COR-L47 (cell line): ENCODE results near the gene CYP27C1.
"Not testable (repeated sequence)": the region's sequence is repeated elsewhere in the genome, so short reads cannot be mapped to it uniquely, and the experiment has no call there.

Experiments used
- DNase-seq: peaks from one replicate; lab custom pipeline; 2025; lab: John Stamatoyannopoulos, UW

Gene CYP27C1

DNA sequence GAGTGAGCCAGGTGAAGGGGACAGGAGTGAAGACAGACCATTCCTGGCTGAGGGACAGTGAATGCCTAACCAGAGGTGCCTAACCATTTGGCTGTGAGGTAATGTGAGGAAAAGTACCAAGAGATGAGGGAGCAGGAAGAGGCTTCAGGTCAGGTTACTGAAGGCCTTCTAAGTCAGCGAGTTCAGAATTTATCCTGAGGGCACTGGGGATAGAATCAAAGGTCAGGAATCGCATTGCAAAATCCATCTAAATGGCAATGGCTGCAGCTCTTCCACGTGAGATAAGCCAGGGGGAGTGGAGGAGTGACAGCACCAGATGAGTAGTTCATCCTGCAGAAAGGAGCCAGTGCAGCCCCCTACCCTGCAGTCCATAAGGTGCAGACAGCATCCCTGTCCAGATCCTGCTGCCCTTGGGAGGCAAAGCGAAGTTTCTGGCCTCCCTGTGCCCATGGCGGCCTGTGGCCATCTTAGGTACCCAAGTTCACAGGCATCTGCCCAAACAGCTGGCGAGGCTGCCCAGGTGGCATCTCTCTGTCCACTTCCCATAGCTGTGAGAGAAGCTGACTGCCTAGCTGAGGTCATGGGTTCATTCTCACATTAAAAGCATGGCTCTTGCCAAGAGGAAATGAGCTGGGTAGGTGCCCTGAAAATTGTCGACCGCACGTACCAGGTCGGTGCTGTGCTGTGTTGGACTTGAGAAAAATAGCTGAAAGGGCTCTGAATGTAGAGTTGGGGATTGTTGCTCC is 49.5 kb downstream of the CYP27C1 start:
- DNase-seq = no peak

GRCh38 chr2:127170021-127170420 is 50.1 kb downstream of the CYP27C1 start:
- DNase-seq = no peak

GRCh38 chr2:127169066-127169660 is 50.9 kb downstream of the CYP27C1 start:
- no peak for DNase-seq

GRCh38 chr2:127166231-127166860 is 53.8 kb downstream of the CYP27C1 start:
- DNase-seq = no peak

DNA sequence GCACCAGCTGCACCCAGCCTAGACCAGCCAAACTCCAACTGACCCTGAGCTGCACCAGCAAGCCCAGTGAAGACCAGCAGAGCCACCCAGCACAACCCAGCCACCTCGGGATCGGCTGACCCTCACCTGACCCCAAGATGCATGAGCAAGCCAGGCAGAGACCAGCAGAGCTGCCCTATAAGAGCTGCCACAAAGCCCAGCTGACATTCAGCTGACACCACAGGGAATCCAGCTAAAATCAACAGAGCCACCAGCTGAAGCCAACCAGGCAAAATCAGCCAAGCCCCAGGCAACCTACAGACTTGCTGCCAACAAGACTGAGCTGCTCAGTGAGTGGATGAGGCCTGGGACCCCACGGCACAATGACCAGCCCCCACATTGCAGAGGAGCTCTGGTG is 54.6 kb downstream of the CYP27C1 start:
- peak; percentile 68 for DNase-seq

DNA sequence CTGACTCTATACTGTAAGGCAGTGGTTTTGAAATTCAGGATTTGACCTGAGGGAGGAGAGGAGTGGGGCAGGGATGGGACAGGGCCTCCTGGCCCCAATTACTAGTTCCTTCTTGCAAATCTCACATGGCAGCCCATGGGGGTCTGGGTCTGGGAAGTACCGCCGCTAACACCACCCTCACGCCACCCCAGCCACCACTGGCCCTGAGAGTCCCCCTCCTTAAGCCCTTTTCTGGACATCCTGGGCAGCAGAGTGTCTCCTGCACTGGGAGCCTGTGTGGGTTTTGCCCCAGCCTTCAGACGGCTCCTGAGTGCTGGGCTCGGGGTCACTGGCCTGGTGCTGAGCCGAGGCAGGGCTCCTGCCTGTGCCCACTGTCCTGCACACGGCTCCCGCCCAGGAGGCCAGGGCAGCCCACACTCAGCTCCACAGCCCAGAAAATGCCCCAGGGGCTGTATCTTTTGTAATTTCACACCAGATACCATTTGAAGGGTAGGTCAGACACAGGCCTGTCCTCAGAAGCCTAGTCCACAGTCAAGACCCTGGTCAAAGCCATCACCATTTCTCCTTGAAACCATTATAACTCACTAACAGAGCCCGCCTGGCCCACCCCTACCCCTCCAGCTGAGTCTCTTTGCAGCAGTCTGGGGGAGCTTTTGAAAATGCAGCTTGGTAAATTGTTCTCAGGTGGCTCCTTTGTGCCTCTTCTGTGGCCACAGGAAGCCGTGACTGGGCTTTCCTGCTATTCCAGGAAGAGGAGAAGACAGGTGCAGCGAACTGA is 55.1 kb downstream of the CYP27C1 start:
- peak; percentile 68 for DNase-seq

DNA sequence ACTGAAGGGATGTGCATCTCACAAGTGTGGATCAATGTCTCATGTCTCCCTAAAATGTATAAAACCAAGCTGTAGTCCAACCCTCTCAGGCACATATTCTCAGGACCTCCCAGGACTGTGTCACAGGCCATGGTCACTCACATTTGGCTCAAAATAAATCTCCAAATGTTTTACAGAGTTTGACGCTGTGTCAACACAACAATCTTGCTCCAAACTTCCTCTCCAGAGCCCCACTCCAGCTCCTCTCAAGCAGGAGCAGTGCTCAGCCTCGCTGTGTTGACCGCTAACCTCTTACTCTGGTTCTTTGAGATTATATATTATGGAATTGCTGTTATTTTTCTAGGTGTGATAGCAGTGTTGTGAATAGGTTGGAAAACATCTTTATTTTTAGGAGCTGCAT is 56.2 kb downstream of the CYP27C1 start:
- DNase-seq = no peak

- not testable (repeated sequence) for DNase-seq
Observed at GRCh38 chr2:127163090-127163406, 57.1 kb downstream of the CYP27C1 start.

- no peak for DNase-seq
Observed at GRCh38 chr2:127162261-127163089, 57.6 kb downstream of the CYP27C1 start.

GRCh38 chr2:127161176-127162136 is 58.6 kb downstream of the CYP27C1 start:
- DNase-seq = no peak

DNA sequence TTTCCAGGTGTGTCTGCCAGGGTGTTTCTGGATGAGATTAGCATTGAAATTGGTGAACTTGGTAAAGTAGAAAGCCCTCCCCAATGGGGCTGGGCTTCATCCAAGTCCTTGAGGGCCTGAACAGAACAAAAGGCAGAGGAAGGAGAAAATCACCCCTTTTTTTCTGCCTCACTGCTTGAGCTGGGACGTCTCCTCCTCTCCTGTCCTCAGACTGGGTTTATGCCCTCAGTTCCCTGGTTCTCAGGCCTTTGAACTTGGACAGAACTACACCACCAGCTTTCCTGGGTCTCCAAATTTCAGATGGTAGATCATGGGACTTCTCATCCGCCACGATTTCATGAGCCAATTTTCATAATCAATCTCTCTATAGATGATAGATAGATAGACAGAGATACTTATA is 59.4 kb downstream of the CYP27C1 start:
- no peak for DNase-seq

DNA sequence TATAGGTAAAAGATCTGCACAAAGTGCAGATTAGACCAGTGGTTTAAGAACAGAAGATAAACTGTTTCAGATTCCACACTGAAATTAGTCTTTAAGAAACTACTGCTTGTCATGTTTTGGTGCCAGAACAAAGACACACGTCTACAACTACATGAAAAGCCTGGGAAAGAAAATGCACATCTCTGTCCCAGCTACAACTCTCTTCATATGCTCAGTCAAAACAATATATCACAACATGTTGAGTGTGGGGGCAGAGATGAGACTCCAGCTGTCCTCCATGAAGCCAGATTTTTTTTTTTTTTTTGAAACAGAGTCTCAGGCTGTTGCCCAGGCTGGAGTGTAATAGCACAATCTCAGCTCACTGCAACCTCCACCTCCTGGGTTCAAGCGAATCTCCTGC is 60.6 kb downstream of the CYP27C1 start:
- DNase-seq = no peak

DNA sequence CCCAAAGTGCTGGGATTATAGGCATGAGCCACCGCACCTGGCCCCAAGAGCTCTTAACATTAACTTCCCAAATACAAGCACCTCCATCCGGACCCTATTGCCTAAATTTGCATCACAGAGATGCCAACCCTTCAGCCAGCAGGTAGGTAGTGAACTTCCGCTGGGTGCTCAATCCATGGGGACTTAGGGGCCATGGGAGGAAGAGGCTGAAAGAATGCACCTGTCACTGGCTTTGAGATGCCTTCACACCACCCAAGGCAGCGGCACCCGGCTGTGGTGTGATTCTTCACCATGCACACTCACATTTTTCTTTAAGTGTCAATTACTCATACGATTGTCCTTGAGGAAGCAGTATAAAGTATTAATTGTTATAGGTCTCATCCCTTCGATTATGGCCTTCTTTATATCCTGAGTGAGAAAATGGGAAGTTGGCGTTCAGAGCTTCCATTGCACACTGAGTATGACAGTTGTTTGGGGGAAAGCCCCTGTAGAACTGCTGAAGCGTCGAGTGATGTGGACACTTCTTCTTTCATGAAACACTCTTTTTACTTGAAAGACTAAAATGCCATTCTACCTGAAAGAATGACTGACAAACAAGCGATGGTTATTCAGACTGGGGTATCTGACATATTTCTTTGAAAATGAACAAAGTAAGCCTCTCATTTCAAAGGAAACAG is 61.3 kb downstream of the CYP27C1 start:
- no peak for DNase-seq

GRCh38 chr2:127157651-127158485 is 62.2 kb downstream of the CYP27C1 start:
- no peak for DNase-seq

GRCh38 chr2:127157114-127157513 is 63.0 kb downstream of the CYP27C1 start:
- DNase-seq = no peak

- DNase-seq = no peak
Observed at GRCh38 chr2:127155947-127156346, 64.2 kb downstream of the CYP27C1 start.

DNA sequence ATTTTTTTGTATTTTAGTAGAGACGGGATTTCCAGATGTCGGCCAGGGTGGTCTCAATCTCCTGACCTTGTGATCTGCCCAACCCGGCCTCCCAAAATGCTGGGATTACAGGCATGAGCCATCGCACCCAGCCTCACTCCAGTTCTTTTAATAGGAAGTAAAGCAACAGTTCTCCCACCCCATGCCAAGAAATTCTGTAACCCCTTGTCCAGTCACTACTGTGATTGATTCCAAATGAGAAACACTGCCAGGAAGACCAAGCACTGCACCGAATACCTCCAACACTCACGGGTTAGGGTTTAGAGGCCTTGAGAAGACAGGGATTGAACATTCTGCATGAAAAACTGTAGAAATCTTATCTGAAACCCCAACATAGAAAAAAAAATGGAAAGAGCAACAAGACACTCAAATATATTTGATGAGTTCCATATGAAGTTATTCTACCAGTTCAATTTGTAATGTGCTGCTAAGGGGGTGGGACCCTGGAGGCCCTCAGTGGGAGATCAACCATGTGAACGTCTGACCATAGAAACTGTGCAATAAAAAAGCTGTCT is 65.0 kb downstream of the CYP27C1 start:
- no peak for DNase-seq

GRCh38 chr2:127154396-127154795 is 65.7 kb downstream of the CYP27C1 start:
- no peak for DNase-seq

- DNase-seq = no peak
Observed at GRCh38 chr2:127153691-127154158, 66.4 kb downstream of the CYP27C1 start.
